HCT116 (cell line): ENCODE results near the gene SCYGR1.

Experiments
- ELF1 ChIP-seq: IDR thresholded peaks from 2 replicates; pipeline ENCODE4 v1.6.1; 2012; ENCODE audit warnings: low read depth, borderline replicate concordance
- EZH2 ChIP-seq: fragments of 200-600 bp; sonication (generic); IDR thresholded peaks from 2 replicates; pipeline ENCODE4 v1.6.1; 2017; ENCODE audit warnings: antibody characterized with exemption, mixed run types
- MAX ChIP-seq: IDR thresholded peaks from 2 replicates; pipeline ENCODE4 v1.6.1; 2012
- POLR2A ChIP-seq: IDR thresholded peaks from 2 replicates; pipeline ENCODE4 v1.7.0; 2011; ENCODE audit warnings: borderline replicate concordance; ENCODE audit not compliant: insufficient read depth, insufficient read length; ENCODE audit errors: extremely low read depth
- POLR2AphosphoS5 ChIP-seq: IDR thresholded peaks from 2 replicates; pipeline ENCODE4 v1.6.1; 2011; ENCODE audit warnings: mild to moderate bottlenecking, low read depth, low read length, moderate library complexity
- SIN3A ChIP-seq: IDR thresholded peaks from 2 replicates; pipeline ENCODE4 v1.6.1; 2012; ENCODE audit warnings: low read depth
- TCF7L2 ChIP-seq: IDR thresholded peaks from 2 replicates; pipeline ENCODE4 v1.7.0; 2011; ENCODE audit warnings: borderline replicate concordance, inconsistent platforms; ENCODE audit not compliant: insufficient read depth, insufficient read length; ENCODE audit errors: extremely low read depth
- YY1 ChIP-seq: IDR thresholded peaks from 2 replicates; pipeline ENCODE4 v1.6.1; 2011; ENCODE audit warnings: low read length, low read depth, moderate library complexity, mild to moderate bottlenecking; ENCODE audit not compliant: insufficient replicate concordance; ENCODE audit errors: extremely low read depth
- ZFX ChIP-seq: fragments of 450-650 bp; IDR thresholded peaks from 2 replicates; pipeline ENCODE4 v1.6.1; 2017
- TF ChIP-seq, protein P1 (sequence below), 3 experiments: fragments of 200-600 bp in 1 of 3; sonication (generic) in 1 of 3; IDR thresholded peaks in 2 of 3; conservative IDR thresholded peaks in 1 of 3; 2 replicates each; pipeline ENCODE4 v1.5.1; 2012 to 2017; ENCODE audit warnings: low read depth in 2 of 3, low read length in 2 of 3, antibody characterized with exemption in 1 of 3, borderline replicate concordance in 1 of 3, control low read depth in 1 of 3, mild to moderate bottlenecking in 1 of 3, mixed read lengths in 1 of 3, mixed run types in 1 of 3, moderate library complexity in 1 of 3; ENCODE audit not compliant: insufficient read depth in 1 of 3

DNA sequence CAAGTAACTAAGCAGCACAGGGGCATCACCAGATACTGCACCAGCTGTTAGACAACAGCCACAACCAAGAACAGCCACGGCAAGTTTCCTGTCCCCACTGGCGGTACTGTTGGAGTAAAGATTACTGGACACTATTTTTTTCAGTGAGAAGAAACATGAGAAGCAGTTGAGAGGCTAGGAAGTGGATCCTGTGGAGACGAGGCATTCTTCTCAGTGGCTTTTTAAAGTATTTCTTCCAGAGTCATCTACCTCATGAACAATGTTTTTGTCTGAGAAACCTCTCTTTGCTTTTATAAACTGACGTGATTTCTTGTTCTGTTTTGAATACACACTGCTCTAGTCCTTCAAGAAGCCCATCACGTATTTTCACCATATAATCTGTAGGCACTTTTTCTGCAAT lies 27.4 kb downstream of the SCYGR1 start:
- TF ChIP-seq POLR2AphosphoS5: no peak
- no peak for TF ChIP-seq POLR2A
- TF ChIP-seq ELF1: no peak
- no peak for TF ChIP-seq YY1
- TF ChIP-seq MAX: no peak
- TF ChIP-seq TCF7L2: no peak
- TF ChIP-seq, protein P1, sequence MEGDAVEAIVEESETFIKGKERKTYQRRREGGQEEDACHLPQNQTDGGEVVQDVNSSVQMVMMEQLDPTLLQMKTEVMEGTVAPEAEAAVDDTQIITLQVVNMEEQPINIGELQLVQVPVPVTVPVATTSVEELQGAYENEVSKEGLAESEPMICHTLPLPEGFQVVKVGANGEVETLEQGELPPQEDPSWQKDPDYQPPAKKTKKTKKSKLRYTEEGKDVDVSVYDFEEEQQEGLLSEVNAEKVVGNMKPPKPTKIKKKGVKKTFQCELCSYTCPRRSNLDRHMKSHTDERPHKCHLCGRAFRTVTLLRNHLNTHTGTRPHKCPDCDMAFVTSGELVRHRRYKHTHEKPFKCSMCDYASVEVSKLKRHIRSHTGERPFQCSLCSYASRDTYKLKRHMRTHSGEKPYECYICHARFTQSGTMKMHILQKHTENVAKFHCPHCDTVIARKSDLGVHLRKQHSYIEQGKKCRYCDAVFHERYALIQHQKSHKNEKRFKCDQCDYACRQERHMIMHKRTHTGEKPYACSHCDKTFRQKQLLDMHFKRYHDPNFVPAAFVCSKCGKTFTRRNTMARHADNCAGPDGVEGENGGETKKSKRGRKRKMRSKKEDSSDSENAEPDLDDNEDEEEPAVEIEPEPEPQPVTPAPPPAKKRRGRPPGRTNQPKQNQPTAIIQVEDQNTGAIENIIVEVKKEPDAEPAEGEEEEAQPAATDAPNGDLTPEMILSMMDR (IDR thresholded peaks at IDR 0.05 in 2 of 3, conservative IDR thresholded peaks at IDR 0.05 in 1 of 3; ENCODE audit: borderline replicate concordance in 1 of 3, insufficient read depth in 1 of 3, low read depth in 2 of 3, low read length in 2 of 3): no peak
- no peak for TF ChIP-seq SIN3A
- no peak for TF ChIP-seq EZH2
- no peak for TF ChIP-seq ZFX
